H1 (cell line): ENCODE measurements around the gene ITPKB. TPM values are rescaled to one million over a fixed set of nuclear protein-coding genes. Genes with fewer than 3 reads are reported as not detected.

Experiments
- ATF3 ChIP-seq: IDR thresholded peaks from 2 replicates; pipeline ENCODE4 v1.6.1; 2011; ENCODE audit warnings: low read depth, mild to moderate bottlenecking, low read length; ENCODE audit not compliant: insufficient read depth
- EP300 ChIP-seq, 2 experiments: IDR thresholded peaks; 1 replicate in 1 of 2; 2 replicates in 1 of 2; pipeline ENCODE4 v1.6.1; 2011 to 2012; ENCODE audit warnings: low read depth in 2 of 2, low read length in 2 of 2, mild to moderate bottlenecking in 2 of 2, borderline replicate concordance in 1 of 2, inconsistent platforms in 1 of 2, moderate library complexity in 1 of 2
- HDAC2 ChIP-seq, 2 experiments: fragments of 300-600 bp in 1 of 2; sonication (generic) in 1 of 2; IDR thresholded peaks; 2 replicates each; pipeline ENCODE4 v1.6.1; 2011 to 2012; ENCODE audit warnings: low read depth in 2 of 2, low read length in 2 of 2, mild to moderate bottlenecking in 2 of 2, moderate library complexity in 2 of 2, borderline replicate concordance in 1 of 2, inconsistent platforms in 1 of 2
- JUND ChIP-seq: IDR thresholded peaks from 2 replicates; pipeline ENCODE4 v1.6.1; 2011; ENCODE audit warnings: mild to moderate bottlenecking, improper control_type of control experiment, low read length
- POLR2A ChIP-seq, 2 experiments: IDR thresholded peaks; 1 replicate in 1 of 2; 2 replicates in 1 of 2; pipeline ENCODE4 v1.6.1; 2011; ENCODE audit warnings: low read depth in 2 of 2, low read length in 2 of 2, mild to moderate bottlenecking in 2 of 2; ENCODE audit errors: control extremely low read depth in 1 of 2
- TBP ChIP-seq: IDR thresholded peaks from 2 replicates; pipeline ENCODE4 v1.6.1; 2011; ENCODE audit warnings: low read depth, low read length, improper control_type of control experiment
- TCF12 ChIP-seq: IDR thresholded peaks from 2 replicates; pipeline ENCODE4 v1.6.1; 2011; ENCODE audit warnings: low read depth, mild to moderate bottlenecking, low read length
- TEAD4 ChIP-seq: IDR thresholded peaks from 2 replicates; pipeline ENCODE4 v1.6.1; 2012; ENCODE audit warnings: low read depth, low read length, inconsistent platforms, mixed read lengths
- polyA plus RNA-seq, 7 experiments: library from polyadenylated mRNA; depleted of rRNA in 3 of 7; stranded (reverse) in 5 of 7; unstranded in 2 of 7; fragments of >200 nt in 5 of 7; fragments of 200-250 nt in 2 of 7; gene quantifications; 1 replicate in 5 of 7; 2 replicates in 1 of 7; 4 replicates in 1 of 7; pipeline versions ENCODE4 v1.2.1 to v1.2.3, GENCODE V29; 2011 to 2013; ENCODE audit warnings: missing spikeins in 2 of 7, mixed read lengths in 2 of 7
- total RNA-seq: library from RNA; stranded (reverse); fragmentation: NEBNext Ultra II Directional; extraction: Animal tissue kit (Norgen Biotek cat#: 25700); gene quantifications from 2 replicates; pipeline ENCODE4 v1.2.1, GENCODE V29; 2021
- TF ChIP-seq, protein P1 (sequence below): fragments of 300-600 bp; sonication (generic); IDR thresholded peaks from 2 replicates; pipeline ENCODE4 v1.7.1; 2012; ENCODE audit warnings: low read length, moderate library complexity, mild to moderate bottlenecking, inconsistent platforms; ENCODE audit not compliant: insufficient replicate concordance

ITPKB gene
- total and polyA plus RNA-seq, 2 of the 8 experiments (the other 6 are each of a cell fraction or from before 2014, with no cell fraction given): 1.7 to 4.8 TPM

GRCh38 chr1:226679853-226680516 is 59.1 kb downstream of the ITPKB start (continued):
- peak in 1 of 2 experiments; percentile 70; a peak in 2 of 3 replicates for TF ChIP-seq POLR2A (IDR thresholded peaks at IDR 0.05; ENCODE audit: control extremely low read depth in 1 of 2, low read depth in 2 of 2, low read length in 2 of 2)
- TF ChIP-seq ATF3: no peak
- peak; percentile 69; the same call in 1 of the 2 replicates for TF ChIP-seq TBP
- TF ChIP-seq, protein P1, sequence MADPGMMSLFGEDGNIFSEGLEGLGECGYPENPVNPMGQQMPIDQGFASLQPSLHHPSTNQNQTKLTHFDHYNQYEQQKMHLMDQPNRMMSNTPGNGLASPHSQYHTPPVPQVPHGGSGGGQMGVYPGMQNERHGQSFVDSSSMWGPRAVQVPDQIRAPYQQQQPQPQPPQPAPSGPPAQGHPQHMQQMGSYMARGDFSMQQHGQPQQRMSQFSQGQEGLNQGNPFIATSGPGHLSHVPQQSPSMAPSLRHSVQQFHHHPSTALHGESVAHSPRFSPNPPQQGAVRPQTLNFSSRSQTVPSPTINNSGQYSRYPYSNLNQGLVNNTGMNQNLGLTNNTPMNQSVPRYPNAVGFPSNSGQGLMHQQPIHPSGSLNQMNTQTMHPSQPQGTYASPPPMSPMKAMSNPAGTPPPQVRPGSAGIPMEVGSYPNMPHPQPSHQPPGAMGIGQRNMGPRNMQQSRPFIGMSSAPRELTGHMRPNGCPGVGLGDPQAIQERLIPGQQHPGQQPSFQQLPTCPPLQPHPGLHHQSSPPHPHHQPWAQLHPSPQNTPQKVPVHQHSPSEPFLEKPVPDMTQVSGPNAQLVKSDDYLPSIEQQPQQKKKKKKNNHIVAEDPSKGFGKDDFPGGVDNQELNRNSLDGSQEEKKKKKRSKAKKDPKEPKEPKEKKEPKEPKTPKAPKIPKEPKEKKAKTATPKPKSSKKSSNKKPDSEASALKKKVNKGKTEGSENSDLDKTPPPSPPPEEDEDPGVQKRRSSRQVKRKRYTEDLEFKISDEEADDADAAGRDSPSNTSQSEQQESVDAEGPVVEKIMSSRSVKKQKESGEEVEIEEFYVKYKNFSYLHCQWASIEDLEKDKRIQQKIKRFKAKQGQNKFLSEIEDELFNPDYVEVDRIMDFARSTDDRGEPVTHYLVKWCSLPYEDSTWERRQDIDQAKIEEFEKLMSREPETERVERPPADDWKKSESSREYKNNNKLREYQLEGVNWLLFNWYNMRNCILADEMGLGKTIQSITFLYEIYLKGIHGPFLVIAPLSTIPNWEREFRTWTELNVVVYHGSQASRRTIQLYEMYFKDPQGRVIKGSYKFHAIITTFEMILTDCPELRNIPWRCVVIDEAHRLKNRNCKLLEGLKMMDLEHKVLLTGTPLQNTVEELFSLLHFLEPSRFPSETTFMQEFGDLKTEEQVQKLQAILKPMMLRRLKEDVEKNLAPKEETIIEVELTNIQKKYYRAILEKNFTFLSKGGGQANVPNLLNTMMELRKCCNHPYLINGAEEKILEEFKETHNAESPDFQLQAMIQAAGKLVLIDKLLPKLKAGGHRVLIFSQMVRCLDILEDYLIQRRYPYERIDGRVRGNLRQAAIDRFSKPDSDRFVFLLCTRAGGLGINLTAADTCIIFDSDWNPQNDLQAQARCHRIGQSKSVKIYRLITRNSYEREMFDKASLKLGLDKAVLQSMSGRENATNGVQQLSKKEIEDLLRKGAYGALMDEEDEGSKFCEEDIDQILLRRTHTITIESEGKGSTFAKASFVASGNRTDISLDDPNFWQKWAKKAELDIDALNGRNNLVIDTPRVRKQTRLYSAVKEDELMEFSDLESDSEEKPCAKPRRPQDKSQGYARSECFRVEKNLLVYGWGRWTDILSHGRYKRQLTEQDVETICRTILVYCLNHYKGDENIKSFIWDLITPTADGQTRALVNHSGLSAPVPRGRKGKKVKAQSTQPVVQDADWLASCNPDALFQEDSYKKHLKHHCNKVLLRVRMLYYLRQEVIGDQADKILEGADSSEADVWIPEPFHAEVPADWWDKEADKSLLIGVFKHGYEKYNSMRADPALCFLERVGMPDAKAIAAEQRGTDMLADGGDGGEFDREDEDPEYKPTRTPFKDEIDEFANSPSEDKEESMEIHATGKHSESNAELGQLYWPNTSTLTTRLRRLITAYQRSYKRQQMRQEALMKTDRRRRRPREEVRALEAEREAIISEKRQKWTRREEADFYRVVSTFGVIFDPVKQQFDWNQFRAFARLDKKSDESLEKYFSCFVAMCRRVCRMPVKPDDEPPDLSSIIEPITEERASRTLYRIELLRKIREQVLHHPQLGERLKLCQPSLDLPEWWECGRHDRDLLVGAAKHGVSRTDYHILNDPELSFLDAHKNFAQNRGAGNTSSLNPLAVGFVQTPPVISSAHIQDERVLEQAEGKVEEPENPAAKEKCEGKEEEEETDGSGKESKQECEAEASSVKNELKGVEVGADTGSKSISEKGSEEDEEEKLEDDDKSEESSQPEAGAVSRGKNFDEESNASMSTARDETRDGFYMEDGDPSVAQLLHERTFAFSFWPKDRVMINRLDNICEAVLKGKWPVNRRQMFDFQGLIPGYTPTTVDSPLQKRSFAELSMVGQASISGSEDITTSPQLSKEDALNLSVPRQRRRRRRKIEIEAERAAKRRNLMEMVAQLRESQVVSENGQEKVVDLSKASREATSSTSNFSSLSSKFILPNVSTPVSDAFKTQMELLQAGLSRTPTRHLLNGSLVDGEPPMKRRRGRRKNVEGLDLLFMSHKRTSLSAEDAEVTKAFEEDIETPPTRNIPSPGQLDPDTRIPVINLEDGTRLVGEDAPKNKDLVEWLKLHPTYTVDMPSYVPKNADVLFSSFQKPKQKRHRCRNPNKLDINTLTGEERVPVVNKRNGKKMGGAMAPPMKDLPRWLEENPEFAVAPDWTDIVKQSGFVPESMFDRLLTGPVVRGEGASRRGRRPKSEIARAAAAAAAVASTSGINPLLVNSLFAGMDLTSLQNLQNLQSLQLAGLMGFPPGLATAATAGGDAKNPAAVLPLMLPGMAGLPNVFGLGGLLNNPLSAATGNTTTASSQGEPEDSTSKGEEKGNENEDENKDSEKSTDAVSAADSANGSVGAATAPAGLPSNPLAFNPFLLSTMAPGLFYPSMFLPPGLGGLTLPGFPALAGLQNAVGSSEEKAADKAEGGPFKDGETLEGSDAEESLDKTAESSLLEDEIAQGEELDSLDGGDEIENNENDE: no peak
- no peak for TF ChIP-seq HDAC2 (IDR thresholded peaks at IDR 0.05; ENCODE audit: borderline replicate concordance in 1 of 2, low read depth in 2 of 2, low read length in 2 of 2)
- TF ChIP-seq JUND: no peak; the same call in 1 of the 2 replicates
- peak in 1 of 2 experiments; percentile 92; a peak in 2 of 3 replicates for TF ChIP-seq EP300 (IDR thresholded peaks at IDR 0.05; ENCODE audit: borderline replicate concordance in 1 of 2, low read depth in 2 of 2, low read length in 2 of 2)
- peak; percentile 99 for TF ChIP-seq TEAD4
- peak; percentile 91 for TF ChIP-seq TCF12
